HEK293T (cell line): ENCODE data around the gene SIRT7.

Experiments used
- FOXA1 ChIP-seq: fragments of 450-650 bp; IDR thresholded peaks from 2 replicates; pipeline ENCODE4 v1.6.1; 2016; ENCODE audit warnings: mild to moderate bottlenecking
- FOXK2 ChIP-seq: fragments of 450-650 bp; IDR thresholded peaks from 2 replicates; pipeline ENCODE4 v1.6.1; 2016; ENCODE audit warnings: mild to moderate bottlenecking
- HDGF ChIP-seq: fragments of 450-650 bp; IDR thresholded peaks from 2 replicates; pipeline ENCODE4 v1.6.1; 2017; ENCODE audit warnings: antibody characterized with exemption, borderline replicate concordance
- SP1 ChIP-seq: fragments of 450-650 bp; IDR thresholded peaks from 2 replicates; pipeline ENCODE4 v1.6.1; 2017
- SUZ12 ChIP-seq: fragments of 450-650 bp; IDR thresholded peaks from 2 replicates; pipeline ENCODE4 v1.6.1; 2016; ENCODE audit warnings: mild to moderate bottlenecking
- TARDBP ChIP-seq: fragments of 450-650 bp; IDR thresholded peaks from 2 replicates; pipeline ENCODE4 v1.6.1; 2016

DNA sequence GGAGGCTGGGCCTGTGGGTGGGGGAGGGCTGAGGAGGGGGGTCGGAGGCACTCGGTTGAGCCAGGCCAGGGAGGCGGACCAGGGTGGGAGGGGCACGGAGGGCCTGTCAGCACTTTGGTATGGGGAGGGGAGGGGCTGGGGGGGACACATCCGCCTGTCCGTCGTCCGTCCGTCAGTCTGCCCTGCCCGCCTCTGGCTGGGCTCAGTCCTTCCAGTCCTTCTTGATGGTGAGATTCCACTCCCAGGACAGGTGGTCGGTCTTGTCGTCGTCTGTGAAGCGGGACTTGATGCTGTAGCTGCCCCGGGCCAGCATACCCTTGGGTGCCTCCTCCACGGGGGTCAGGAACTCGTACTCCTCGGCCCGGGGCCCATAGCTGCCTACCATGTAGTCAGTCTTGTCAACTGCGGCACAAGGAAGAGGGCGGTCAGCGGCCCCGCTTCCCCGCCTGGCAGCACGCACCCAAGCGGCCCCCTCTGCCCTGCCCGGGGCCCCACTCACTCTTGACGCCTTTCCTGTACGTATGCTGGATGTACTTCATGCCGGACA lies 49.2 kb downstream of the SIRT7 start:
- TF ChIP-seq SP1 (no peak), TARDBP (no peak), FOXA1 (no peak), FOXK2 (no peak), HDGF (no peak), SUZ12 (no peak)
